ENCODE measurements around the gene AQP4. TPM values are rescaled to one million over a fixed set of nuclear protein-coding genes. Genes with fewer than 3 reads are reported as not detected.

The AQP4 gene
- total RNA-seq, 4 donors from 2014 or later: 0.16 TPM; not detected in 3

GRCh38 chr18:26864658-26865057, 849 bp downstream of the AQP4 start:
- TF ChIP-seq, protein P1, sequence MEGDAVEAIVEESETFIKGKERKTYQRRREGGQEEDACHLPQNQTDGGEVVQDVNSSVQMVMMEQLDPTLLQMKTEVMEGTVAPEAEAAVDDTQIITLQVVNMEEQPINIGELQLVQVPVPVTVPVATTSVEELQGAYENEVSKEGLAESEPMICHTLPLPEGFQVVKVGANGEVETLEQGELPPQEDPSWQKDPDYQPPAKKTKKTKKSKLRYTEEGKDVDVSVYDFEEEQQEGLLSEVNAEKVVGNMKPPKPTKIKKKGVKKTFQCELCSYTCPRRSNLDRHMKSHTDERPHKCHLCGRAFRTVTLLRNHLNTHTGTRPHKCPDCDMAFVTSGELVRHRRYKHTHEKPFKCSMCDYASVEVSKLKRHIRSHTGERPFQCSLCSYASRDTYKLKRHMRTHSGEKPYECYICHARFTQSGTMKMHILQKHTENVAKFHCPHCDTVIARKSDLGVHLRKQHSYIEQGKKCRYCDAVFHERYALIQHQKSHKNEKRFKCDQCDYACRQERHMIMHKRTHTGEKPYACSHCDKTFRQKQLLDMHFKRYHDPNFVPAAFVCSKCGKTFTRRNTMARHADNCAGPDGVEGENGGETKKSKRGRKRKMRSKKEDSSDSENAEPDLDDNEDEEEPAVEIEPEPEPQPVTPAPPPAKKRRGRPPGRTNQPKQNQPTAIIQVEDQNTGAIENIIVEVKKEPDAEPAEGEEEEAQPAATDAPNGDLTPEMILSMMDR (IDR thresholded peaks at IDR 0.05; ENCODE audit: low read depth): no peak

- TF ChIP-seq, protein P1 (IDR thresholded peaks at IDR 0.05; ENCODE audit: low read depth): no peak
These were observed 1.5 kb downstream of the AQP4 start for GRCh38 chr18:26863921-26864497.

GRCh38 chr18:26863122-26863879, 2.2 kb downstream of the AQP4 start:
- TF ChIP-seq, protein P1 (IDR thresholded peaks at IDR 0.05; ENCODE audit: low read depth): no peak

DNA sequence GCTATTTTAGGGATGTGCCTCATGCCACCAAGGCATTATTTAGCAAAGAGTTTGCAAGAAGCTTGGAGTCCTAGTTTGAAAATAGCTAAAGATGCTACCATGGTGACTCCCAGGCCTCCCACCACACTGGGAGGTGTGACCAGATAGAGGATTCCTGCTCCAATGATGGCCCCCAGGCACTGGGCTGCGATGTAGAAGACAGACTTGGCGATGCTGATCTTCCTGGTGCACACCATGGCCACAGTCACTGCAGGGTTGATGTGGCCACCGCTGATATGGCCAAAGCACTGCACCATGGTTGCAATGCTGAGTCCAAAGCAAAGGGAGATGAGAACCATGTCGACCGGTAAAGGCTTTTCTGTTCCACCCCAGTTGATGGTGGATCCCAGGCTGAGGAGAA, 3.4 kb downstream of the AQP4 start:
- TF ChIP-seq, protein P1 (IDR thresholded peaks at IDR 0.05; ENCODE audit: low read depth): no peak

DNA sequence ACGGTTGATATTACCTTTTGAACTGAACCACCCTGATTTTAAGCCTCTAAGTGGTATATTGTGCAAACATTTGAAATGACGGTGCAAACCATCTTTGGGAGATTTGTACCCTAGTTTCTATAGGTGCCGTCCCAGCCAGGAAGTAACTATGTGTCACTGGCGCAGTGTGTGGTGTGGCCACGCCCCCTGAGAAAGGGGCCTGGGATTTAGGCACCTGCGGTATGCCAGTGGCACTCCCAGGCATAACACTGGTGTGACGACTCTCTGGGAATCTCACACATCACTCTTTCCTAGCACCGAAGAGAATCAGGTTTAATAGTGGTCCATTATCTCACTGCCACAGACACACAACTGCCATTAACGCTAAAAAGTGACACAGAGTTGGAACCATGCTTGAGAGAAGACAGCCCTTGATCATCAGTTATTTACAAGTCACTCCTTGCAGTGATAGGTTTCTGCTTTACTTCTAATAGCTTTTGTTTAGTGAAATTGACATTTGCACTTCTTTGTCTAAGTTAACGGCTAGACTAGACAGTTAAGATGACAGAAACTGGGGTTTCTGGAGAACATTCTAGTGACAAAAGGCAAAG, 11.1 kb downstream of the AQP4 start:
- TF ChIP-seq, protein P1 (IDR thresholded peaks at IDR 0.05; ENCODE audit: low read depth): no peak

DNA sequence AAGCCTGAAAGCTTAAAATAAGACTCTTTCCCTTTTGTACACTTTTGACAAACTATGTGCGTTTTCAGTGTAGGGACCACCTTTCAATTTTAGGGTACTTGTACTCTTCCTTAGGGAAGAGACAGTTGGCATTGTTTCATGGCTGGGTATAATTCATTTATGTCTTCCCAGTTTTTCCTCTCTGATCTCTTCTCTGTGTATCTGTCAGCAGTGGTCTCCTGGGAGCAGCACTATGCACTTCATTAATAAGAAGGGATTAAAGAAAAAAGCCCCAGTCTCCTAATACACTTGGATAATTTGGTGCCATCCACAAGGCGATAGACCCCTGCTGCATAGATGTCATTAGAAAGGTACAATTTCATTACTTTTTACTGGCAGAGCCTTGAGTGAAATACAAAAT, 12.1 kb downstream of the AQP4 start:
- TF ChIP-seq, protein P1 (IDR thresholded peaks at IDR 0.05; ENCODE audit: low read depth): no peak

GRCh38 chr18:26843760-26844159, 21.7 kb downstream of the AQP4 start:
- TF ChIP-seq, protein P1 (IDR thresholded peaks at IDR 0.05; ENCODE audit: low read depth): no peak

All from subcutaneous adipose tissue (tissue), 4 donors.